Tibial nerve (tissue), 3 donors: ENCODE measurements around the gene DKK3.

Source experiments
- POLR2A ChIP-seq, 2 donors: fragments of 450-650 bp; IDR thresholded peaks; one replicate each; pipeline ENCODE4 v1.6.1; 2017; ENCODE audit warnings: antibody characterized with exemption in 2 of 2, mild to moderate bottlenecking in 2 of 2, moderate library complexity in 2 of 2
- TF ChIP-seq, protein P1 (sequence below), 5 experiments: fragments of 200-600 bp in 3 of 5; fragments of 450-650 bp in 2 of 5; sonication (generic) in 3 of 5; IDR thresholded peaks; one replicate each; pipeline ENCODE4 v1.5.1; 2016 to 2019; ENCODE audit warnings: antibody characterized with exemption in 5 of 5, mild to moderate bottlenecking in 3 of 5, moderate library complexity in 2 of 5

DNA sequence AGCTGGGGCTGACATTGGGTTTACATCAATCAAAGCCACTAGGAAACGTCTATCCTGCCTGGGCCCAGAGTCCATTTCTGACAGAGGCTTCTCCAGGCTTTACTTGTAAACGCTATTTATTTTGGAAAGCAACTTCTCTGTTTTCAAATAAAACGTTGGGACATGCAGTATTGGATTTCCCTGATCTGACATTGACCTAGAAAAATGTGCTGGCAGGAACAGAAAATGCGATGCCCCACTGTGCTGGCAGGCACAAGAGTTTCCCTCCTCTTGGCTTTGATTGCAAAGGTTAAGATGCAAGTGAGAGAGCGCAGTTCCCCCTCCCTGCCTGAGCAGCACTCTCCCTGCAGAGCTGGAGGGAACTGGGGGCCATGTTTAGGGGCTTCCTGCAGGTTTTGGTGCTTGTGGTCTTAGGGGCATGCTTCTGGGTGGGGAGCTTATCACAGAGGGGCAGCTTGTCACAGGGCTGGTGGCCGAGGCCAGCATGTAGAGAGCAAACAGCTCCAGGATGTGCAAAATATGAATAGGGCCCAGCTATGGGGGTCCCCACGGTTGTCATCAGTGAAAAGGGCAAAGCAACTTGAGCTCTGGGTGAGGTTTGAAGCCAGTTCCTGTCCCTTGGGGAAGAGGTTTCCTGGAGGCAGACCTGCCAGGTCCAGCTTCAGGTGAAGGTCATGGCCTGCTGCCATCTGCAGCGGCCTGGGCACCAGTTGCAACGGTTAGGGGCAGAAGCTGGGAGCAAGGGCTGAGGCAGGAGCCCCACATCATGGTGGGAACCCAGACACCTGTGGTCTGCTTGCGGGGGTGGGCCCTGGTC, 42.3 kb upstream of the DKK3 start:
- TF ChIP-seq, protein P1, sequence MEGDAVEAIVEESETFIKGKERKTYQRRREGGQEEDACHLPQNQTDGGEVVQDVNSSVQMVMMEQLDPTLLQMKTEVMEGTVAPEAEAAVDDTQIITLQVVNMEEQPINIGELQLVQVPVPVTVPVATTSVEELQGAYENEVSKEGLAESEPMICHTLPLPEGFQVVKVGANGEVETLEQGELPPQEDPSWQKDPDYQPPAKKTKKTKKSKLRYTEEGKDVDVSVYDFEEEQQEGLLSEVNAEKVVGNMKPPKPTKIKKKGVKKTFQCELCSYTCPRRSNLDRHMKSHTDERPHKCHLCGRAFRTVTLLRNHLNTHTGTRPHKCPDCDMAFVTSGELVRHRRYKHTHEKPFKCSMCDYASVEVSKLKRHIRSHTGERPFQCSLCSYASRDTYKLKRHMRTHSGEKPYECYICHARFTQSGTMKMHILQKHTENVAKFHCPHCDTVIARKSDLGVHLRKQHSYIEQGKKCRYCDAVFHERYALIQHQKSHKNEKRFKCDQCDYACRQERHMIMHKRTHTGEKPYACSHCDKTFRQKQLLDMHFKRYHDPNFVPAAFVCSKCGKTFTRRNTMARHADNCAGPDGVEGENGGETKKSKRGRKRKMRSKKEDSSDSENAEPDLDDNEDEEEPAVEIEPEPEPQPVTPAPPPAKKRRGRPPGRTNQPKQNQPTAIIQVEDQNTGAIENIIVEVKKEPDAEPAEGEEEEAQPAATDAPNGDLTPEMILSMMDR (IDR thresholded peaks at IDR 0.05) = no peak
- TF ChIP-seq POLR2A (IDR thresholded peaks at IDR 0.05) = no peak
